ENCODE measurements around the gene CMPK2.

CMPK2 gene

GRCh38 chr2:6820903-6821584, 44.7 kb downstream of the CMPK2 start:
- no peak overlapping the region for H3K4me3 ChIP-seq (ENCODE audit: low read depth, low read length, poor library complexity, severe bottlenecking)

GRCh38 chr2:6820236-6820635, 45.5 kb downstream of the CMPK2 start:
- no peaks in the 10 kb centered on the region for H3K4me1 ChIP-seq (ENCODE audit: insufficient read depth, low read length, severe bottlenecking)
- no peak overlapping the region for H3K9ac ChIP-seq (ENCODE audit: low read length)
- no peaks in the 10 kb centered on the region for H3K79me2 ChIP-seq (ENCODE audit: insufficient read depth, low read length)
- H3K36me3 ChIP-seq (ENCODE audit: insufficient read depth, low read length): no peaks in the 10 kb centered on the region
- H3K27ac ChIP-seq (ENCODE audit: low read depth, low read length, poor library complexity, severe bottlenecking): no peak overlapping the region
- no peak overlapping the region for H3K4me2 ChIP-seq (ENCODE audit: low read length)
- H3K9me3 ChIP-seq (ENCODE audit: low read length): no peaks in the 10 kb centered on the region
- no peaks in the 10 kb centered on the region for H4K20me1 ChIP-seq (ENCODE audit: insufficient read depth, low read length)
- no peak overlapping the region for H3K4me3 ChIP-seq (ENCODE audit: low read depth, low read length, poor library complexity, severe bottlenecking)
- H3K27me3 ChIP-seq (ENCODE audit: insufficient read depth, low read length): 0 out of 2 replicates have a peak, but pooled peaks cover 7% of the 10 kb centered on the region
- no peaks in the 10 kb centered on the region for H3F3A ChIP-seq (ENCODE audit: insufficient read depth, low read length)
- TF ChIP-seq EZH2 (IDR thresholded peaks at IDR 0.05; ENCODE audit: borderline replicate concordance, low read length) (no peak), CTCF (IDR thresholded peaks at IDR 0.05; ENCODE audit: low read length) (no peak)
- no peaks in the 10 kb centered on the region for H3K9me2 ChIP-seq (ENCODE audit: low read depth, low read length)
- H2AFZ ChIP-seq (ENCODE audit: low read length): no peak overlapping the region

More at GRCh38 chr2:6820903-6821584, 44.7 kb downstream of the CMPK2 start:
- Histone ChIP-seq H2AFZ (ENCODE audit: low read length) (no peak overlapping the region), H3K4me1 (ENCODE audit: insufficient read depth, low read length, severe bottlenecking) (no peaks in the 10 kb centered on the region), H3K4me2 (ENCODE audit: low read length) (no peak overlapping the region), H3K9me3 (ENCODE audit: low read length) (no peaks in the 10 kb centered on the region), H3K9me2 (ENCODE audit: low read depth, low read length) (no peaks in the 10 kb centered on the region), H3K36me3 (ENCODE audit: insufficient read depth, low read length) (no peaks in the 10 kb centered on the region), H3K27ac (ENCODE audit: low read depth, low read length, poor library complexity, severe bottlenecking) (no peak overlapping the region), H3F3A (ENCODE audit: insufficient read depth, low read length) (no peaks in the 10 kb centered on the region), H4K20me1 (ENCODE audit: insufficient read depth, low read length) (no peaks in the 10 kb centered on the region), H3K9ac (ENCODE audit: low read length) (no peak overlapping the region), H3K79me2 (ENCODE audit: insufficient read depth, low read length) (no peaks in the 10 kb centered on the region), H3K27me3 (ENCODE audit: insufficient read depth, low read length) (0 out of 2 replicates have a peak, but pooled peaks cover 6% of the 10 kb centered on the region)
- no peak for TF ChIP-seq EZH2 (IDR thresholded peaks at IDR 0.05; ENCODE audit: borderline replicate concordance, low read length)
- TF ChIP-seq CTCF (IDR thresholded peaks at IDR 0.05; ENCODE audit: low read length): no peak

GRCh38 chr2:6819668-6820067, 46.0 kb downstream of the CMPK2 start:
- Histone ChIP-seq H3K27ac (ENCODE audit: low read depth, low read length, poor library complexity, severe bottlenecking) (no peak overlapping the region), H3K4me1 (ENCODE audit: insufficient read depth, low read length, severe bottlenecking) (no peaks in the 10 kb centered on the region), H3K9me2 (ENCODE audit: low read depth, low read length) (no peaks in the 10 kb centered on the region)

More at GRCh38 chr2:6819668-6820067, 46.0 kb downstream of the CMPK2 start:
- Histone ChIP-seq H3K4me3 (ENCODE audit: low read depth, low read length, poor library complexity, severe bottlenecking) (no peak overlapping the region), H3K36me3 (ENCODE audit: insufficient read depth, low read length) (no peaks in the 10 kb centered on the region), H2AFZ (ENCODE audit: low read length) (no peak overlapping the region), H4K20me1 (ENCODE audit: insufficient read depth, low read length) (no peaks in the 10 kb centered on the region), H3K27me3 (ENCODE audit: insufficient read depth, low read length) (0 out of 2 replicates have a peak, but pooled peaks cover 11% of the 10 kb centered on the region), H3K4me2 (ENCODE audit: low read length) (no peak overlapping the region), H3K79me2 (ENCODE audit: insufficient read depth, low read length) (no peaks in the 10 kb centered on the region), H3F3A (ENCODE audit: insufficient read depth, low read length) (no peaks in the 10 kb centered on the region), H3K9me3 (ENCODE audit: low read length) (no peaks in the 10 kb centered on the region), H3K9ac (ENCODE audit: low read length) (no peak overlapping the region)
- TF ChIP-seq CTCF (IDR thresholded peaks at IDR 0.05; ENCODE audit: low read length): no peak
- TF ChIP-seq EZH2 (IDR thresholded peaks at IDR 0.05; ENCODE audit: borderline replicate concordance, low read length): no peak

Data from OCI-LY1 (cell line).